Endodermal cell (in vitro differentiated cells): ENCODE measurements around the gene CD74. TPM values are rescaled to one million over a fixed set of nuclear protein-coding genes. Genes with fewer than 3 reads are reported as not detected.

ENCODE experiments used
- DNase-seq: peaks from one replicate; pipeline ENCODE4 v3.0.0-alpha.2; 2017
- H3K27ac ChIP-seq: 2 replicates; pipeline ENCODE4 v1.5.1; 2013; ENCODE audit warnings: mild to moderate bottlenecking, low read depth, low read length, moderate library complexity
- H3K27me3 ChIP-seq: 2 replicates; pipeline ENCODE4 v1.6.1; 2013; ENCODE audit warnings: mild to moderate bottlenecking, low read length, moderate library complexity; ENCODE audit not compliant: insufficient read depth, control insufficient read depth, poor library complexity, severe bottlenecking
- H3K36me3 ChIP-seq: 2 replicates; pipeline ENCODE4 v1.7.0; 2013; ENCODE audit warnings: mild to moderate bottlenecking, low read length, moderate library complexity; ENCODE audit not compliant: control insufficient read depth, insufficient read depth
- H3K4me1 ChIP-seq: one replicate; pipeline ENCODE4 v1.7.0; 2013; ENCODE audit warnings: low read length; ENCODE audit not compliant: control insufficient read depth, insufficient read depth
- H3K4me3 ChIP-seq: 2 replicates; pipeline ENCODE4 v1.5.1; 2013; ENCODE audit warnings: mild to moderate bottlenecking, low read length, moderate library complexity
- H3K9ac ChIP-seq: 2 replicates; pipeline ENCODE4 v1.6.1; 2013; ENCODE audit warnings: mild to moderate bottlenecking, low read length, moderate library complexity; ENCODE audit not compliant: poor library complexity, severe bottlenecking; ENCODE audit errors: extremely low read depth
- H3K9me3 ChIP-seq: 2 replicates; pipeline ENCODE4 v1.6.1; 2013; ENCODE audit warnings: mild to moderate bottlenecking, low read length, moderate library complexity; ENCODE audit not compliant: control insufficient read depth
- H3K27ac Mint-ChIP-seq: 2 replicates; pipeline ENCODE4 v1.8.0; 2020; ENCODE audit warnings: mixed read lengths
- H3K27me3 Mint-ChIP-seq: 2 replicates; pipeline ENCODE4 v1.8.0; 2021; ENCODE audit warnings: mild to moderate bottlenecking, mixed read lengths; ENCODE audit not compliant: insufficient read depth
- H3K36me3 Mint-ChIP-seq: 2 replicates; pipeline ENCODE4 v1.8.0; 2020; ENCODE audit warnings: low read depth, mixed read lengths
- H3K4me1 Mint-ChIP-seq: 2 replicates; pipeline ENCODE4 v1.8.0; 2020; ENCODE audit warnings: mixed read lengths
- H3K4me3 Mint-ChIP-seq: 2 replicates; pipeline ENCODE4 v1.8.0; 2020; ENCODE audit warnings: mild to moderate bottlenecking, moderate library complexity, mixed read lengths
- H3K9me3 Mint-ChIP-seq: 2 replicates; pipeline ENCODE4 v1.8.0; 2020; ENCODE audit warnings: mild to moderate bottlenecking, mixed read lengths
- WGBS, 2 experiments: methylation state at CpG; one replicate each; pipeline versions ENCODE4 v1.1.5 to v1.1.7; 2013; ENCODE audit warnings: missing lambda C conversion rate in 2 of 2, mixed read lengths in 1 of 2; ENCODE audit not compliant: insufficient coverage in 1 of 2, insufficient read length in 1 of 2; 5-methylcytosine and 5-hydroxymethylcytosine counted together
- total RNA-seq, 2 donors: library from RNA; stranded (reverse); fragmentation: NEBNext Ultra II Directional in 1 of 2; extraction: Animal tissue kit (Norgen Biotek cat#: 25700) in 1 of 2; gene quantifications; 2 replicates in 1 of 2; 3 replicates in 1 of 2; pipeline ENCODE4 v1.2.1, GENCODE V29; 2021
- TF ChIP-seq, protein P1 (sequence below): fragments of 200-600 bp; sonication (generic); conservative IDR thresholded peaks from 2 replicates; pipeline ENCODE4 v1.5.0; 2021; ENCODE audit warnings: antibody characterized with exemption, mild to moderate bottlenecking

CD74 gene
- total RNA-seq, 2 donors from 2014 or later: 12.4 to 20.0 TPM

DNA sequence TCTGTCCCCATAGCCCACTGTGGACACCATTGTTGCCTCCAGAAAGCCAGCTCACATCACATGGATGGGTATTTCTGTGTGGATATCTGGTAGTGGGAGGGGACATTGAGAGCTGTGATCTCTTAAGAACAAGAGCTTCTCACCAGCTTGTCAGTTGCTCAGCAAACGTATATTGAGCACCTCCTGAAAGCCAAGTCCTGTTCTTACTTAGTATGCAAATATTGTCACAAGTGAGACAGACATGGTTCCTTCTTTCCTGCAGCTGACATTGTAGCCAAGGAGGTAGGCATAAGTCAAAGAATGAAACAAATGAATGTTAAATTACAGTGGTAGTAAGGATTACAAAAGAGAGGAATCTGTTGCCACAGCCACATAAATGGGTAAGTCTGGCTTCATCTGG is 51.4 kb downstream of the CD74 start:
- Histone ChIP-seq H3K27me3 (no peaks in the 10 kb centered on the region), H3K27ac (no peak overlapping the region), H3K9me3 (no peaks in the 10 kb centered on the region), H3K4me3 (no peak overlapping the region), H3K4me1 (peaks cover 2% of the 10 kb centered on the region), H3K9ac (no peak overlapping the region), H3K36me3 (peaks cover 66% of the 10 kb centered on the region)
- no peaks in the 10 kb centered on the region for H3K9me3 Mint-ChIP-seq
- no peak for DNase-seq
- peaks cover 1% of the 10 kb centered on the region for H3K27me3 Mint-ChIP-seq
- H3K27ac Mint-ChIP-seq: no peak overlapping the region
- H3K36me3 Mint-ChIP-seq: peaks cover 57% of the 10 kb centered on the region
- peaks cover 15% of the 10 kb centered on the region for H3K4me1 Mint-ChIP-seq
- H3K4me3 Mint-ChIP-seq: no peak overlapping the region
- 91 to 100% methylated on average over 1 of the region's 1 CpG for WGBS, 2 experiments
- TF ChIP-seq, protein P1, sequence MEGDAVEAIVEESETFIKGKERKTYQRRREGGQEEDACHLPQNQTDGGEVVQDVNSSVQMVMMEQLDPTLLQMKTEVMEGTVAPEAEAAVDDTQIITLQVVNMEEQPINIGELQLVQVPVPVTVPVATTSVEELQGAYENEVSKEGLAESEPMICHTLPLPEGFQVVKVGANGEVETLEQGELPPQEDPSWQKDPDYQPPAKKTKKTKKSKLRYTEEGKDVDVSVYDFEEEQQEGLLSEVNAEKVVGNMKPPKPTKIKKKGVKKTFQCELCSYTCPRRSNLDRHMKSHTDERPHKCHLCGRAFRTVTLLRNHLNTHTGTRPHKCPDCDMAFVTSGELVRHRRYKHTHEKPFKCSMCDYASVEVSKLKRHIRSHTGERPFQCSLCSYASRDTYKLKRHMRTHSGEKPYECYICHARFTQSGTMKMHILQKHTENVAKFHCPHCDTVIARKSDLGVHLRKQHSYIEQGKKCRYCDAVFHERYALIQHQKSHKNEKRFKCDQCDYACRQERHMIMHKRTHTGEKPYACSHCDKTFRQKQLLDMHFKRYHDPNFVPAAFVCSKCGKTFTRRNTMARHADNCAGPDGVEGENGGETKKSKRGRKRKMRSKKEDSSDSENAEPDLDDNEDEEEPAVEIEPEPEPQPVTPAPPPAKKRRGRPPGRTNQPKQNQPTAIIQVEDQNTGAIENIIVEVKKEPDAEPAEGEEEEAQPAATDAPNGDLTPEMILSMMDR: no peak

DNA sequence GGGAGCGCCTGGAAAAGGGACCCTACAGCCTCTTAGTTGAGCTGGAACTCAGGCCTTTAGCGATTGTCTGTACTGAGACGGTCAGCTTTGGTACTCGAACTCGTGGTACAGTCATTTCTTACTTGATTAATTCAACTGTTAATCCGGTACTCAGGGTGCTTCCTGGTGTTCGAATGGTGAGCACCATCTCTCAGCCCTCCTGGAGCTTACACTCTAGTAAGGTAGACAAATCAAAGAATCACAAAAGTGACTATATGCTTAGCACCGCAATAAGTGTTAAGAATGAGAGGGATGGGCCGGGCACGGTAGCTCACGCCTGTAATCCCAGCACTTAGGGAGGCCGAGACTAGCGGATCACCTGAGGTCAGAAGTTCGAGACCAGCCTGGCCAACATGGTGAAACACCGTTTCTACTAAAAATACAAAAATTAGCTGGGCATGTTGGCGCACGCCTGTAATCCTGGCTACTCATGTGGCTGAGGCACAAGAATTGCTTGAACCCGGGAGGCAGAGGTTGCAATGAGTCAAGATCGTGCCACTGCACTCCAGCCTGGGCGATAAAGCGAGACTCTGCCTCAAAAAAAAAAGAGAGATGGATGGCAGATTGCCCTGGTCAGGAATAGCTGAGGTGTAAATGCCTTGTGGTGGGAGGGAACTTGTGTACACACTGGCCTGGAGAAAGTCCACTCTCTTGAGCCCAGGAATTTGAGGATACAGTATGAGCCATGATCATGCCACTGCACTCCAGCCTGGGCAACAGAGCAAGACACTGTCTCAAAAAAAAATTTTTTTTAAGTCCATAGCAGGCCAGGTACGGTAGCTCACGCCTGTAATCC is 54.2 kb downstream of the CD74 start:
- Mint-ChIP-seq H3K27ac (peak overlapping the region; percentile 93), H3K4me3 (peak overlapping the region; percentile 91), H3K27me3 (peaks cover 10% of the 10 kb centered on the region), H3K9me3 (no peaks in the 10 kb centered on the region), H3K4me1 (peaks cover 15% of the 10 kb centered on the region), H3K36me3 (peaks cover 34% of the 10 kb centered on the region)
- H3K4me1 ChIP-seq: peaks cover 2% of the 10 kb centered on the region
- peaks cover 40% of the 10 kb centered on the region for H3K36me3 ChIP-seq
- peak overlapping the region; percentile 93 for H3K4me3 ChIP-seq
- H3K27me3 ChIP-seq: peaks cover 5% of the 10 kb centered on the region
- peak overlapping the region; percentile 77 for H3K9ac ChIP-seq
- WGBS, 2 experiments: 50 to 56% methylated on average over 23 of the region's 23 CpGs
- TF ChIP-seq, protein P1: no peak
- DNase-seq: no peak
- no peak overlapping the region for H3K27ac ChIP-seq
- H3K9me3 ChIP-seq: no peaks in the 10 kb centered on the region

DNA sequence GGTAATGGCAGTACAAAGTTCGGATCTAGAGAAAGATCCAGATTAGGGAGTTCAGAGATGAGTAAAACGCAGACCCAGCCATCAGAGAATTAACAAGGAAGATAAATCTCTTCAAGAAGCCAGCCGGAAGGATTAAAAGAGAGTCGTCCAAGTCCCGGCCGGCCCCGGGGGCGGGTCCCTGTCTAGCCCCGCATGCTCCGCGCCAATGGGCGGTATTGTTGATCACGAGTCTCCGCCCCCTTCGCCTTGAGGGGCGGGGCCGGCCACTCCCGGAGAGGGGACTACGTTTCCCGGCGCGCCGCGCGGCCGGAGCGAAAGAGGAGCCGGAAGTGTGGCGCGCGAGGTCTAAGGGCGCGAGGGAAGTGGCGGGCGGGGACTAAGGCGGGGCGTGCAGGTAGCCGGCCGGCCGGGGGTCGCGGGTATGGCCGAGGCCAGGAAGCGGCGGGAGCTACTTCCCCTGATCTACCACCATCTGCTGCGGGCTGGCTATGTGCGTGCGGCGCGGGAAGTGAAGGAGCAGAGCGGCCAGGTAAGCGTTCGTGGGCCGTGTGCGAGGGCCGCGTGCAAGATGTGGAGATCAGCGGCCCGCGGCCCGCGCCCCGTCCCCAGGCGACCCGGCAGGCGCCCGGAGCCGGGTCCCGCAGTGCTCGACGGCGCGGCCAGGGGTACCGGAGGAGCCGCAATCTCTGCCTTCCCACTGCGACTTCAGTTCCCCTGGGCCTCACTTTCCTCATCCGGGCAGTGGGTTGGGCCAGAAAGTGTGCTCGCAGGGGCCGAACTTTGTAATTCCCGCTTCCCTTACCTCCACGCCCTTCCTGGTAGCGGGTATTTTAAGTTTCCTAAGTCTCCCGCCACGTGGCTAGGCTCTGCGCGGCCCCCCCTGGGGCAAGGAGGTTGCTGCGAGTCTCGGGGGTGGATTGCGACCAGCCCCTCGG is 55.1 kb downstream of the CD74 start, which contains the start of gene TCOF1:
TSS of gene TCOF1 (plus strand) at position 372 of the 935 bp plus-strand sequence. CDS start at position 422, 50 bp downstream.
- H3K4me1 Mint-ChIP-seq: peaks cover 15% of the 10 kb centered on the region
- peaks cover 10% of the 10 kb centered on the region for H3K27me3 Mint-ChIP-seq
- peak within 1 kb of the TSS; percentile 93 for H3K4me3 ChIP-seq
- H3K9me3 Mint-ChIP-seq: no peaks in the 10 kb centered on the region
- WGBS, 2 experiments: 1% methylated on average over 35 to 90 of the region's 90 CpGs
- peaks cover 5% of the 10 kb centered on the region for H3K27me3 ChIP-seq
- H3K36me3 Mint-ChIP-seq: peaks cover 28% of the 10 kb centered on the region
- no peaks in the 10 kb centered on the region for H3K9me3 ChIP-seq
- H3K4me1 ChIP-seq: peaks cover 2% of the 10 kb centered on the region
- H3K4me3 Mint-ChIP-seq: peak within 1 kb of the TSS; percentile 91
- H3K9ac ChIP-seq: peak within 1 kb of the TSS; percentile 77
- peak within 1 kb of the TSS; percentile 20 for H3K27ac ChIP-seq
- peaks cover 31% of the 10 kb centered on the region for H3K36me3 ChIP-seq
- H3K27ac Mint-ChIP-seq: peak within 1 kb of the TSS; percentile 93
- DNase-seq: peak; percentile 99
- TF ChIP-seq, protein P1: no peak
